NCI-H128 (cell line): ENCODE results near the gene KLHDC7A.

Experiments
- DNase-seq: peaks from one replicate; lab custom pipeline; 2025; ENCODE audit not compliant: unreplicated experiment; lab: John Stamatoyannopoulos, UW

KLHDC7A gene

DNA sequence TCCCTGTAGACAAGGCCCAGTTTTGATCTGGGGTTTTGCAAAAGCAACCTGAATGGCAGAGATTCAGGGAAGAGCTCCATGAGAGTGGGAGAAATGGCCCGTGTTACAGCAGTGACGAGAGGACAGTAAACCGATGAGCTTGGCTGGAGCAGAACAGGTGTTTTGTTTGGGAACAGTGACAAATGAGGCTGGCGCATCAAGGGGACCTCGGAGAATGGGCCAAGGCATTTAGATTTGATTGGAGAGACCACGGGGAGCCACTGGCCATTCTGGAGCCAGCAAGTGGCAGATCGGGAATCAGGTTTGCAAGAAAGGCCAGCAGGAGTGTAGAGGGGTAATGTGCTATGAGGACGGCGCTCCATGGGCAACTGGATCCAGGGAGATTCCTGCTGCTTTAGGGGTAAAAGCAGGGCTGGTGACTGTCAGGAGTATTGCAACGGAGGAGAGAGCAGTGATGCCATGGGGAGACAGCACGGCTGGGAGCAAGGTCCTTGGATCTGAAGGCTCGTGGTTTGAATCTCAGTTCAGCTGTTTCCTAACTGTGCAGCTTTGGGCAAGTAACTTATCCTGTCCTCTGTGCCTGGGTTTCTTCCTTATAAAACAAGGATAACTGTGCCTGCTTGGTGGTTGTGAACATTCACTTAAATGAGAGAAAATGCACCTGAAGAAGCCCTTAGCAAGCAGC lies 9.9 kb upstream of the KLHDC7A start:
- DNase-seq, result no peak

DNA sequence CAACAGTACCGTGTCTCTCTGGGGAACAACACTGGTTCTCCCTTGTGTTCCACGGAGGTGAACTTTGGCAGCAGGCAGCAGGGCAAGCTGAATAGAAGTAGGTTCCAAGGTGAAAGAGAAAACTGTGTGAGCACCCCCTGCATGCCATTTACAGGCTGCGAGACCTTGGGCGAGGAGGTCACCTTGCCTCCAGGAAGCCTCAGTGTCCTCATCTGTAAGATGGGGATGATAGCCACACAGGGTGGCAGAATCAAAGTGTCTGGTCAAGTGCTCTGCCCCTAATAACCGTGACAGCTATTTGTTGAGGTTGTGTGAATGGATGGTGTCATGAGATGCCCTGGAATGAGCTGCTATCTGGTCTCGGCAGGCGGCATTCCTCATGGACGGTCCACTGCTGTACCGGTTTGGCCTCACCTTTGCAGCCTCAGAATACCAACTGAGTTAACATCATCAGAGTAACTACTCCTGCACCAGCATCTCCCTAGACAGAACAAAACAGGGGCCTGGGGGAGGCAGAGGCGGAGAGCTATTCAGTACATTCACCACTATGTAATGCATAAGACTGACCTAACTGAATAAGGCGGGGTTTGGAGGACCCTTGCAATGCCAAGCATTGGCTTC lies 7.4 kb upstream of the KLHDC7A start:
- DNase-seq, result no peak

DNA sequence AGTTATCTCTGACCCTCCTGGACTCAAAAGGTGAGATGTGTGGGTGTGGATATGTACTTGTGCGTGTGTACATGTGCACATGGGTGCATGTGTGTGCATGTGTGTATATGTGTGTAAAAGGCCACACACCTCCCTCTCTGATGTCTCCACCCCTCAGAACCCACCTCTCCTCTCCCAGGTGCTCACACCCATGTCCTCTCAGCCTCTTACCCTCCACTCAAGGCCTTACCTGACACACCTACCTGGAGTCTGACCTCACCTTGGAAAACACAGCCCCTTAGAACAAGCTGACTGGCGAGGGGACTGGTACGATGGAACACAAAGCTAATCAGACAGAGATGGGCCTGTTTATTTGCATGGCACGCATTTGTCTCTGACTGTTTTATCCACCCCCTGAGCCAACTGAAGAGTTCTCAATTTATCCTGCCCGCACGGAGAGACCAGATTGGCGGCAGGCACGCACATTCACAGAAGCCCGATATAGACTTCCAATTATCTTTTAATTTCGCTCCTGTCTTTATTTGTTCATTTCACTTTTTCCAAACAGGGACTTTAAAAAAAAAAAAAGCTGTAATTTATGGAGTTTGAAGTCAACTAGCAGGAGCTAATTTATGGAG lies 6.1 kb upstream of the KLHDC7A start:
- no peak for DNase-seq

DNA sequence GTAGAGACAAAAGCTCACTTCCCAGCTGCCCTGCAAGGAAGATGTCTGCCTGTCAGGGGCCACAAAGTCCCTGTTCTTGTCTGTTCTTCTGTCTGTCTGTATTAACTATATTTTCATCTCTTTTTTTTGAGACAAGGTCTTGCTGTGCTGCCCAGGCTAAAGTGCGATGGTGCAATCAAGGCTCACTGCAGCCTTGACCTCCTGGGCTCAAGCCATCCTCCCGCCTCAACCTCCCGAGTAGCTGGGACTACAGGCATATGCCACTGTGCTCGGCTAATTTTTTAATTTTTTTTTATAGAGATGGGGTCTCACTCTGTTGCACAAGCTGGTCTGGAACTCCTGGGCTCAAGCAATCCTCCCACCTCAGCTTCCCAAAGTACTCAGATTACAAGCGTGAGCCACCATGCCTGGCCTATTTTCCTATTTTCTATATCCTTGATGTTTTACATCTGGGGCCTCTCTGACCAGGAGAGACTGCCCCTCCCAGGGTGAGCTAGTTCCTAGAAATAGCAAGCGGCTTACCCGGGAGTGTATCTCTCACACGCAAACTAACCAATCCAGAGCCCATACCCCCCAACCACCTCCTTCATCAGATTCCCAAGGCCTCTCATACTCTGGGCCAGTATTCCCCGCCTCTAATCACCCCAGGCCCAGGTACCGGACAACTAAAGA lies 5.4 kb upstream of the KLHDC7A start:
- DNase-seq, result no peak

DNA sequence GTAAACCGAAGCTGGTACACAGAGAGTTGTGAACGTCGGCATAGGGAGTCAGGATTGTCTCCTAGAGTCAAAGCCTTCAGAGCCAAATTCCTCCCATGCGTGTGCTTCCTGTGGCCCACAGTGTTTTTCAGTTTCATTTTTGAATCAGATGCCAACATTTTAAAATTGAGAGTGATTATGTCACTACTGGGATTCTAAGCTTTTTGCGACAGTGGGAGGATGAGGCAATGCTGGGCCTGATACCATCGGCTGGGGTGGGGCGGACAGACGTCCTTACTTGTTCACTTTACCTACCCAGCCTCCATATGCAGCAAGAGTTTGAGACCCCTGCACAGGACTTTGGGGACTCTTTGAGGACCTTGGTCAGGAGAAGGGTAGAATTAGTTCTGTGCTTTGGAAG lies 1.3 kb upstream of the KLHDC7A start:
- DNase-seq, result no peak

DNA sequence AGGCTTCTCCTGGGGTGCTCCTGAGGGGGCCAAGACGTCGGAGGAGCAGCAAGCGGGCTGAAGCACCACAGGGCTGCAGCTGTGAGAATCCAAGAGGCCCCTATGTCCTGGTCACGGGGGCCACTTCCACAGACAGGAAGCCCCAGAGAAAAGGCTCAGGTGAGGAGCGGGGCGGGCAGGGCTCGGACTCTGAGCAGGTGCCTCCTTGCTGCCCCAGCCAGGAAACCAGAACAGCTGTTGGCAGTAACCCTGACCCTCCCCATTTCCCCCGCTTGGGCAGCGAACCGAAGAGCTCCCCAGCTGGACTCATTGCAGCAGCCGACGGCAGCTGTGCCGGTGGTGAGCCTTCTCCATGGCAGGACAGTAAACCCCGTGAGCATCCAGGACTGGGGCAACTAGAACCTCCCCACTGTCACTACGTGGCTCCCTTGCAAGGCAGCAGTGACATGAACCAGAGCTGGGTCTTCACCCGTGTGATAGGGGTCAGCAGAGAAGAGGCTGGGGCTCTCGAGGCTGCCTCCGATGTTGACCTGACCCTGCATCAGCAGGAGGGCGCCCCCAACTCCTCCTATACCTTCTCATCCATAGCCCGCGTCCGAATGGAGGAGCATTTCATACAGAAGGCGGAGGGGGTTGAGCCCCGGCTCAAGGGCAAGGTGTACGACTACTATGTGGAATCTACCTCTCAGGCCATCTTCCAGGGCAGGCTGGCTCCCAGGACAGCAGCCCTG lies 625 bp downstream of the KLHDC7A start:
- DNase-seq, result no peak

DNA sequence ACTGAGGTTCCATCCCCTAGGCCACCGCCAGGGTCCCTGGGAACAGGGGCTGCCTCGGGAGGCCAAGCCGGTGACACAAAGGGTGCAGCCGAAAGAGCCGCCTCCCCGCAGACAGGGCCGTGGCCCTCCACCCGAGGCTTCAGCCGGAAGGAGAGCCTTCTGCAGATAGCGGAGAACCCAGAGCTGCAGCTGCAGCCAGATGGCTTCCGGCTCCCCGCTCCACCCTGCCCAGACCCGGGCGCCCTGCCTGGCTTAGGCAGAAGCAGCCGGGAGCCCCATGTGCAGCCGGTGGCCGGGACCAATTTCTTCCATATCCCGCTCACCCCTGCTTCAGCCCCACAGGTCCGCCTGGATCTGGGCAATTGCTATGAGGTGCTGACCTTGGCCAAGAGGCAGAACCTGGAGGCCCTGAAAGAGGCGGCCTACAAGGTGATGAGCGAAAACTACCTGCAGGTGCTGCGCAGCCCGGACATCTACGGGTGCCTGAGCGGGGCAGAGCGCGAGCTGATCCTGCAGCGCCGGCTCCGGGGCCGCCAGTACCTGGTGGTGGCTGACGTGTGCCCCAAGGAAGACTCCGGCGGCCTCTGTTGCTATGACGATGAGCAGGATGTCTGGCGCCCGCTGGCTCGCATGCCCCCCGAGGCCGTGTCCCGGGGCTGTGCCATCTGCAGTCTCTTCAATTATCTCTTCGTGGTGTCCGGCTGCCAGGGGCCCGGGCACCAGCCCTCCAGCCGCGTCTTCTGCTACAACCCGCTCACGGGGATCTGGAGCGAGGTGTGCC lies 1.4 kb downstream of the KLHDC7A start:
- no peak for DNase-seq

DNA sequence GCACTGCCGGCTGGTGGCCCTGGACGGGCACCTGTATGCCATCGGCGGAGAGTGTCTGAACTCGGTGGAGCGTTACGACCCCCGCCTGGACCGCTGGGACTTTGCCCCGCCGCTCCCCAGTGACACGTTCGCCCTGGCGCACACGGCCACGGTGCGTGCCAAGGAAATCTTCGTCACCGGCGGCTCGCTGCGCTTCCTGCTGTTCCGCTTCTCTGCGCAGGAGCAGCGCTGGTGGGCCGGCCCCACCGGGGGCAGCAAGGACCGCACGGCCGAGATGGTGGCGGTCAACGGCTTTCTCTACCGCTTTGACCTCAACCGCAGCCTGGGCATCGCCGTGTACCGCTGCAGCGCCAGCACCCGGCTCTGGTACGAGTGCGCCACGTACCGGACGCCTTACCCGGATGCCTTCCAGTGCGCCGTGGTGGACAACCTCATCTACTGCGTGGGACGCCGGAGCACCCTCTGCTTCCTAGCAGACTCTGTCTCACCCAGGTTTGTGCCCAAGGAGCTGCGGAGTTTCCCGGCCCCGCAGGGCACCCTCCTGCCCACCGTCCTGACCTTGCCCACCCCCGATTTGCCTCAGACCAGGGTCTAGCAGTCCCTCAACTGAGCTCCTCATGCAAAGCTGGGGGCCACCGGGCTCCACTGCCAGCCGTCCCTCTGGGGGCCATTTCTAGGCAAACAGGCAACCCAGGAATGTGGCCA lies 2.1 kb downstream of the KLHDC7A start:
- no peak for DNase-seq

DNA sequence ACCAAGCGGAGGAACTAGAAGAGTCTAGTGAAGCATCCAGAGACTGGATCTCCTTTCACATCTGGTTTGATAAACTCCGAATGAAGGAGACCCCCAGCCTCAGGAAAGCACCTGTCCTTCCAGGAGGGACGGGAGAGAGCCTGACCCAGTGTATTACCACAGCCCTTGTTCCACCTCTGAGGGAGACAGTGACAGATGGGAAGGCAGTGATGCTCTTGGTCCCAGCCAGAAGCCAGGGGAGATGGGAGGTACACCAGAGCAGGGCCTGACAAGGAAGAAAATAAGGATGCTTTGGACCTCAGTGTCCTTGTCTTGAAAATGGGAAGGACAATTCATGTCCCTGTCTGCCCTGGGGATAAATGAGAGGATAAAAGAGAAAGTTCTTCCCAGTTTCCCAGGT lies 3.5 kb downstream of the KLHDC7A start:
- no peak for DNase-seq

DNA sequence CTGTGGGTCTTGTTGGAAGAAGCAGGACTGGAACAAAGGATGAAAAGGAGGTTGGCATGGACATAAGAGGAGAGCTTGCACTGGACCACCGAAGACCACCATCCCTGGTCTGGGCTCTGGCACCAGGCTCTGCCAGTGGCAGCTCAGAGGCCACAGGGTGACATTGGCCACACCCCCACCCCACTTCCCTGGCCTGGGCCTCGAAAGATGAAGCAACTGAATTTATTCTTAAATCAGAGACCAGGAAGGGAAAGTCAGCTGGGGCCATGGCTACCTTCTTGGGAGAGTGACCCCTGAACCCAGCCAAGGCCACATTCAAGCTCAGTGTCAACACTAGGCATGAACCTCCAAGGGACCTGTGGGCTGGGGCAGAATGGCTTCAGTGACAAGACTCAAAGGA lies 4.0 kb downstream of the KLHDC7A start:
- DNase-seq, result no peak

DNA sequence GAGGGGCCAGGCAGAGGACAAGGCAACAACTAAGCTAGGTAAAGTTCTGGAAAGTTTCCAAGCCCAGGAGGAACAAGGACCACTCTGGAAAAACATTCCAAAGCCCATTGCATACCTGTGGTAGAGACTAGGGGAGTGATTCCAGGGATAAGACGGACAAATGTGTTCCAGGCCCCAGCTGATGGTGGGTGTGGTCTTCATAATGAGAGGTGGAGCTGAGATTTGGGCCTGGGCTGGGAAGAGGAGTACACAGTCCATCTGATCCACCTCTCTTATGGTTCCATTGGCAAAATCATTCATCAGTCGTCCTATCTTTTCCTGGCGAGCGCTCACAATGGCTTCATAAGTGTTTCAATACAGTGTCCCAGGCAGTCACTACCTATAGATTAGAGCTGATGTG lies 4.5 kb downstream of the KLHDC7A start:
- DNase-seq, result no peak

DNA sequence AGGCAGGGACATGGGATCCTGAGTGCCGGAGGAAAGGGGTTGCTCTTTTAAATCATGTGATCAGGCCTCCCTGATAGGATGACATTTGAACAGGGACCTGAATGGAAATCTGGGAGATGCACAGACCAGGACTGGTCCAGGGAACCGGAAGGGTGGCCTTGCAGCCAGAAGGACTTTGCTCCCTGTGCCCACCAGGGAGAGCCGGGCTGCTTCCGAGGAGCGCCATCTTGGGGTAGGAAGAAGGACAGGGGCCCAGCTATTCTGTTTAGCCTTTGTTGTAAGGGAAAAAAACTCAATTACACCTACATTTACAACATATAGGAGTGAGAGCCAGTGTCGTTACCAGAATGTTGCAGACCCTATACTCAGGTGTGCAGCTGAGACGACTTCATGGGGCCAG lies 5.5 kb downstream of the KLHDC7A start:
- no peak for DNase-seq

DNA sequence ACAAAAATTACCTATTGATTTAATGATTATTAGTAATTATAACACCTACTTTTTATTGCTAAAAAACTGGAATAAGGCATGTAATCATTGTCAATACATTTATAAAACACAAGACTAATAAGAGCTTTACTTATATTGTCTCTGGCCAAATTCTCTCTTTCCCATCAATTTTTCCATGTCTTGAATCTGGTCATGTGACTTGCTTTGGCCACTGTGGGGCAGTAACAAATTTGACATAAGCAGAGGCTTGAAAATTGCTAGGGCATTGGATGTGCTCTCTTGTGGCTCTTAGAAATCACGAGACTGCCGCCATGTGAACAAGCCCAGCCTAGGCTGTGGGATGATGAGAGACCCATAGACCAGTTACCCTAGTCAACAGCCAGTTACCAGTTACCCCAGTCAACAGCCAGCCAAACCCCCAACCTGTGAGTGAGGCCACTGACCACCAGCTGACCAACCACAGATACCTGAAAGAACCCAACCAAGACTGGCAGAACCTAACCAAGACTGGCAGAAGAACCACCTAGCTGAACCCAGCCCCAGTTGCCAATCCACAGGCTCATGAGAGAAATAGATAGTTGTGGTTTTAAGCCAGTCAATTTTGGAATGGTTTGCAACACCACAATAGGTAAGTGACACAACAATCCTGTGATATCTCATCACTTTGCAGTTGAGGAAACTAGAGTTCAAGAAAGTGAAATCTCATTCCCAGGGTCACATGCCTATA lies 8.8 kb downstream of the KLHDC7A start:
- no peak for DNase-seq

DNA sequence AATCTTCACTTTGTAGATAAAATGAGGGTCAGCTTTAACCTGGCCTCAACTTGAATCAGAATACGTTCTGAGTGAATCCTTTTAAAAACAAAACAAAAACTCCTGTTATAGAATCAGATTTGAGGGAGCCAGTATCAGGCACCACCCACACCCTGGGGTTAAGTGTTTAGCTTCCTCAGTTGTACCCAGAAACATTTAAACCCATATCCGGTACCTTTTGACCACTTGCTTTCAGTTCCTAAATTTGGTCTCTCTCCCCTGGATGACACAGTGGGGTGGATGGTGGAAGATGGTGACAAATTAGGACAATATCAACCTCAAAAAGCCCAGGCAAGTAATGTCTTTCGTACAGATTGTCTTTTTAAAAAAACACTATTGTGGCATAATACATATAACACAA lies 10.4 kb downstream of the KLHDC7A start:
- DNase-seq, result no peak

DNA sequence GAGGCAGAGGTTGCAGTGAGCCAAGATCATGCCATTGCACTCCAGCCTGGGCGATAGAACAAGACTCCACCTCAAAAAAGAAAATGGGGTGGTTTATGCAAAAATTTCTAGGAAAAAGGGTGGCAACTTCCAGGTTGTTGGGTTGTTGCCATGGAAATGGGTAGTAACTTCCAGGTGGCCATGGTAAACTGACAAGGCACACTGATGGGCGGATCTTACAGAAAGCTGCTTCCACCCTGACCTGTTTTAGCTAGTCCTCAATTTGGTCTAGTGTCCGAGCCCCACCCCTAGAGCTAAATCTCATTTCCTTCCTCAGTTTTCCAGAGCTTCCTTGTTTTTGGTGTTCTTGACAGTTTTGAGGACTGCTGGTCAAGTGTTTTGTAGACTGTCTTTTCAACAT lies 13.6 kb downstream of the KLHDC7A start:
- no peak for DNase-seq

DNA sequence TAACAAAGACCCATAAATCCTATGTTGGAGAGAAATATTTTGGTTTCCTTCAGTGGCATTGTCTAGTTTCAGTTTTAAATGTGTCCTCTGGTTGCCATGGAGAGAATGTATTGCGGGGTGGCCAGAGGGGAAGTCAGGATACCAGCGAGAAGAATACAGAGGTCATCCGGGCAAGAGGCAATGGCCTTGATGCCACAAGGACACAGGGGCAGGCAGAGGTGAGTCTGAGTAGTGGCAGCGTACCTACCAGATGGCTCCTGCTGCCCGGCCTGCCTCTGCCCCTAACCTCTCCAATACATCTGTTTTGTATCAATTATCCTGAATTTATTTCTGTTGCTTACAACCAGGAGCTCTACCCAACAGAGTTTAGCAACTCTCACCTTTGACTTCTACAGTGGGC lies 14.9 kb downstream of the KLHDC7A start:
- no peak for DNase-seq

DNA sequence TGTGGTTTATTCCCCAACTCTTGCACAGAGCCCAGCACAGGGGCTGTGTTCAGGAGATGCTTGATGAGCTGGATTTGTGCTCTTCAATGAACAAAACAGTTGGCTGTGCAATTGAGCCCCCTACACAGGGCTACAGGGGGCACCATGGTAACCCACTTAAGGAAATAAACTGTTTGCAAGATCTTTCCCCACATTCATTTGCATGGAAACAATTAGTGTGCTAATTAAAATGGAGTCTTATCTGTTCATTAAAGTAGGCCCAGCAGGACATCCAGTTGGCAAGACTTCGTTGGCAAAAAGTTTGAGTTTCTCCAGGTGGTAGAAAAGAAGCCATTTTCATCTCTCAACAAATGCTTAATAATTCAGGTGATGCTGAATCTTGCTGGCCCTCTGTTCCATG lies 15.3 kb downstream of the KLHDC7A start:
- no peak for DNase-seq

DNA sequence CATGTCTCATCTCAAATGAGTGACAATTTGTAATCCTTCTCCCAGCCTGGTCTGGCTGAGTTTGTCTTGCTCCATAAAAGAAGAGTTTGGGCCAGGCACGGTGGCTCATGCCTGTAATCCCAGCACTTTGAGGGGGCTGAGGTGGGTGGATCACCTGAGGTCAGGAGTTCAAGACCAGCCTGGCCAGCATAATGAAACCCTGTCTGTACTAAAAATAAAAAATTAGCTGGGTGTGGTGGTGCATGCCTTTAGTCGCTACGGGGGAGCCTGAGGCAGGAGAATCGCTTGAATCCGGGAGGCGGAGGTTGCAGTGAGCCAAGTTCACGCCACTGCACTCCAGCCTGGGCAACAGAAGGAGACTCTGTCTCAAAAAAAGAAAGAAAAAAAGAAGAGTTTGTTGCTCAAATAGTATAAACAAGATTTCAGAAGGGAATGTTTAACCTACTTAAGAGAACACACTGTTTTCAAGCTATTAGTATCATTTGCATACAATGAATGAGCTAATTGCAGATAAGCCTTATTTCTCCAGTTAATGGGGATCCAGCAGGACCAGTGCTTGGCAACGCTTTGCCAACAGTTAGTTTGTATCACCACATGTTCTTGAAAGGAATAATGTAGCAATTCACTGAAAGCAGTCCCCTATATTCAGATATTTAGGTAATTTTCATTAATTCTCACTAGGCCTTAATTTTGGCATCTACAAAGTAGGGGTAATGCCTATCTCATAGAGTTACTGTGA lies 15.9 kb downstream of the KLHDC7A start:
- no peak for DNase-seq

DNA sequence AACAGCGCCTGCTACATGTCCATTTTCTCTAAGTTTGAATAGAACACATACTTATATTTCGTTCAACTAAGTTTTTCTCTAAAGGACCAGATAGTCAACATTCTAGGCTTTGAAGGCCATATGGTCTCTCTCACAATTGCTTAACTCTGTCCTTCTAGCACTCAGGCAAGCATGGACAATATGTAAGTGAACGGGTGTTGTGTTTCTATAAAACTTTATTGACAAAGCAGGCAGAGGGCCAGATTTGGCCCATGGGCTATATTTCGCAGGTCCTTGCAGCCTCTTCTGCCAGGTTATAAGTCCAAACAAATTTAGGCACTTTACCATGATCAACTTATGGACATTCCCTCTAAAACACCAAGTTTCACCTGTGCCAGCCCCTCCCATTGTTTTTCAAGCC lies 21.1 kb downstream of the KLHDC7A start:
- DNase-seq, result no peak
